ENCODE measurements around the gene OSTF1. TPM values are rescaled to one million over a fixed set of nuclear protein-coding genes. Genes with fewer than 3 reads are reported as not detected.

The OSTF1 gene
- total and polyA plus RNA-seq, 2 donors (not counting 3 experiments of a cell fraction or from before 2014, with no cell fraction given), result 23.5 to 70.9 TPM

DNA sequence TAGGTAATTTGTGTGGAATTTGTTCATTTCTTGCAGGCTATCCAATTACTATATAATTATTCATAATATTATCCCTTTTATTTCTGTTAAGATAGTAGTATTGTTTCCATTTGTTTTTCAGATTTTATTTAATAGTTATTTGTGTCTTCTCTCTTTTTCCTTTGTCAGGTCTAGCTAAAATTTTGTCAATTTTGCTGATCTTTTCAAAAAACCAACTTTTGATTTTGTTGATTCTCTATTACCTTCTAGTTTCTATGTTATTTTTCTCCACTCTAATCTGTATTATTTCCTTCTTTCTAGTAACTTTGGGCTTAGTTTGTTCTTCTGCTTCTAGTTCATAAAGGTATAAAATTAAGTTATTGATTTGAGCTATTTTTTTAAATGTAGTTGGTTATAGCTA, 76.3 kb downstream of the OSTF1 start:
- Histone ChIP-seq H4K20me1 (replicated peaks; ENCODE audit: control insufficient read depth, extremely low read depth, insufficient read depth, low read length) (no peaks in the 10 kb centered on the region), H3K9me3 (replicated peaks; ENCODE audit: control insufficient read depth, insufficient read depth, low read length) (no peaks in the 10 kb centered on the region), H3K9ac (replicated peaks; ENCODE audit: extremely low read depth, insufficient read depth, low read length) (no peak overlapping the region), H3K27me3 (ENCODE audit: control insufficient read depth in 2 of 2, insufficient read depth in 2 of 2, low read length in 2 of 2) (no peaks in the 10 kb centered on the region), H3K4me3 (replicated peaks in 1 of 3; ENCODE audit: insufficient read depth in 1 of 3, low read depth in 1 of 3, low read length in 3 of 3) (no peak overlapping the region), H3K79me2 (ENCODE audit: control insufficient read depth, insufficient read depth, low read length) (no peaks in the 10 kb centered on the region), H3K36me3 (ENCODE audit: control insufficient read depth in 2 of 2, extremely low read depth in 1 of 2, insufficient read depth in 2 of 2, low read length in 2 of 2) (peaks cover 0 to 2% of the 10 kb centered on the region in 2 experiments), H3K4me2 (ENCODE audit: insufficient read depth, low read length) (no peak overlapping the region), H2AFZ (ENCODE audit: low read depth, low read length) (no peak overlapping the region), H3K9me1 (replicated peaks; ENCODE audit: control insufficient read depth, extremely low read depth, insufficient read depth, low read length) (no peaks in the 10 kb centered on the region), H3K27ac (ENCODE audit: insufficient read depth, low read depth, low read length) (no peak overlapping the region), H3K4me1 (ENCODE audit: control insufficient read depth, extremely low read depth, insufficient read depth, low read length) (peaks cover 27% of the 10 kb centered on the region)
- TF ChIP-seq POLR2AphosphoS5 (IDR thresholded peaks at IDR 0.05; ENCODE audit: insufficient read depth, low read depth, low read length) (no peak), JUN (IDR thresholded peaks at IDR 0.05; ENCODE audit: borderline replicate concordance, insufficient read depth, insufficient read length, low read depth) (no peak), FOS (IDR thresholded peaks at IDR 0.05; ENCODE audit: borderline replicate concordance, insufficient read depth, low read length) (no peak), MYC (IDR thresholded peaks at IDR 0.05; ENCODE audit: low read depth, low read length) (no peak), GATA2 (IDR thresholded peaks at IDR 0.05; ENCODE audit: insufficient read depth, insufficient read length, low read depth, low read length) (no peak), EZH2 (IDR thresholded peaks at IDR 0.05; ENCODE audit: borderline replicate concordance, low read depth, low read length, severe bottlenecking) (no peak), POLR2A (IDR thresholded peaks at IDR 0.05; ENCODE audit: low read depth, low read length) (no peak)
- TF ChIP-seq, protein P1, sequence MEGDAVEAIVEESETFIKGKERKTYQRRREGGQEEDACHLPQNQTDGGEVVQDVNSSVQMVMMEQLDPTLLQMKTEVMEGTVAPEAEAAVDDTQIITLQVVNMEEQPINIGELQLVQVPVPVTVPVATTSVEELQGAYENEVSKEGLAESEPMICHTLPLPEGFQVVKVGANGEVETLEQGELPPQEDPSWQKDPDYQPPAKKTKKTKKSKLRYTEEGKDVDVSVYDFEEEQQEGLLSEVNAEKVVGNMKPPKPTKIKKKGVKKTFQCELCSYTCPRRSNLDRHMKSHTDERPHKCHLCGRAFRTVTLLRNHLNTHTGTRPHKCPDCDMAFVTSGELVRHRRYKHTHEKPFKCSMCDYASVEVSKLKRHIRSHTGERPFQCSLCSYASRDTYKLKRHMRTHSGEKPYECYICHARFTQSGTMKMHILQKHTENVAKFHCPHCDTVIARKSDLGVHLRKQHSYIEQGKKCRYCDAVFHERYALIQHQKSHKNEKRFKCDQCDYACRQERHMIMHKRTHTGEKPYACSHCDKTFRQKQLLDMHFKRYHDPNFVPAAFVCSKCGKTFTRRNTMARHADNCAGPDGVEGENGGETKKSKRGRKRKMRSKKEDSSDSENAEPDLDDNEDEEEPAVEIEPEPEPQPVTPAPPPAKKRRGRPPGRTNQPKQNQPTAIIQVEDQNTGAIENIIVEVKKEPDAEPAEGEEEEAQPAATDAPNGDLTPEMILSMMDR (IDR thresholded peaks at IDR 0.05; ENCODE audit: extremely low read depth in 1 of 2, insufficient read depth in 1 of 2, low read depth in 1 of 2, low read length in 2 of 2), result no peak
- TF ChIP-seq, protein P2, sequence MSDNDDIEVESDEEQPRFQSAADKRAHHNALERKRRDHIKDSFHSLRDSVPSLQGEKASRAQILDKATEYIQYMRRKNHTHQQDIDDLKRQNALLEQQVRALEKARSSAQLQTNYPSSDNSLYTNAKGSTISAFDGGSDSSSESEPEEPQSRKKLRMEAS (IDR thresholded peaks at IDR 0.05; ENCODE audit: insufficient read depth, insufficient read length), result no peak
- CTCF ChIA-PET, result no interaction called here
- intact Hi-C loops (cut with micrococcal nuclease), result loop anchor here (10.0 kb wide), 1 partner anchor 210 kb away; the partner anchor contains the start of gene C9orf40
- FAIRE-seq (no peak), DNase-seq (ENCODE audit: low read depth, low spot score) (no peak)
- POLR2A ChIA-PET, result no interaction called here
- BruUV-seq (replicated peaks), result no TSS peak
- dilution Hi-C loops (cut with MboI; ENCODE audit: extremely low pct_ligation_motif_present, low sequenced_read_pairs), result no loop called here
